HCT116 (cell line): Measurements from ENCODE around the gene KRT74. TPM values are rescaled to one million over a fixed set of nuclear protein-coding genes. Genes with fewer than 3 reads are reported as not detected.

Source experiments
- ATAC-seq: fragments of 200-7000 bp; cut with Tn5 transposase; 2 replicates; pipeline ENCODE4 v1.9.1; 2020; ENCODE audit warnings: mild to moderate bottlenecking, moderate library complexity
- BruUV-seq: library from RNA; stranded (reverse); fragments of 400-500 nt; replicated peaks from 2 replicates; lab custom pipeline; 2021; lab: Mats Ljungman, UMichigan
- CTCF ChIA-PET: fragments of 300-600 bp; sonication (Branson Sonifier 250); formaldehyde crosslinking; loops from one replicate; lab custom pipeline; 2021; ENCODE audit warnings: antibody characterized with exemption; lab: Charles Lee
- POLR2A ChIA-PET: fragments of 300-600, 350-600 bp; sonication (Branson Sonifier 250); formaldehyde crosslinking; loops from one replicate; lab custom pipeline; 2021; ENCODE audit warnings: antibody characterized with exemption; lab: Charles Lee
- RAD21 ChIA-PET, 2 experiments: fragments of 300-600 bp; sonication (Branson Sonifier 250); formaldehyde crosslinking; loops; one replicate each; lab custom pipeline; 2023; ENCODE audit warnings: low total read pairs in 2 of 2; ENCODE audit not compliant: uncharacterized antibody in 2 of 2, unreplicated experiment in 2 of 2, low non-redundant PET in 1 of 2; lab: Charles Lee
- DNase-seq: peaks from one replicate; pipeline ENCODE4 v3.0.0-alpha.2; 2010; ENCODE audit warnings: low read depth, low spot score
- H2AFZ ChIP-seq: fragments of 200-600 bp; shearing (Covaris generic), sonication (generic); 2 replicates; pipeline ENCODE4 v1.6.1; 2017; ENCODE audit warnings: low read depth, mixed run types, mixed read lengths, antibody characterized with exemption, low read length; ENCODE audit not compliant: poor library complexity, severe bottlenecking
- H3K27ac ChIP-seq: 2 replicates; pipeline ENCODE4 v1.5.1; 2012; ENCODE audit warnings: low read depth, low read length
- H3K27me3 ChIP-seq: fragments of 200-600 bp; sonication (generic); 2 replicates; pipeline ENCODE4 v1.6.1; 2016; ENCODE audit warnings: mixed run types, low read length, mixed read lengths; ENCODE audit not compliant: insufficient read depth
- H3K36me3 ChIP-seq, 2 experiments: fragments of 200-500 bp in 1 of 2; fragments of 200-600 bp in 1 of 2; sonication (Bioruptor generic) in 1 of 2; sonication (generic) in 1 of 2; 2 replicates each; pipeline versions ENCODE4 v1.5.1 to v1.6.1; 2014 to 2016; ENCODE audit warnings: low read length in 2 of 2, inconsistent platforms in 1 of 2, mixed read lengths in 1 of 2, mixed run types in 1 of 2; ENCODE audit not compliant: insufficient read depth in 2 of 2, control insufficient read depth in 1 of 2
- H3K4me1 ChIP-seq, 2 experiments: fragments of 200-600 bp in 1 of 2; sonication (generic) in 1 of 2; 2 replicates each; pipeline versions ENCODE4 v1.5.1 to v1.6.1; 2012 to 2017; ENCODE audit warnings: low read length in 2 of 2, inconsistent platforms in 1 of 2, mild to moderate bottlenecking in 1 of 2, mixed read lengths in 1 of 2, mixed run types in 1 of 2, moderate library complexity in 1 of 2; ENCODE audit not compliant: insufficient read depth in 2 of 2, control insufficient read depth in 1 of 2
- H3K4me2 ChIP-seq: fragments of 200-600 bp; sonication (generic); 2 replicates; pipeline ENCODE4 v1.6.1; 2017; ENCODE audit warnings: mixed run types, low read length, mixed read lengths
- H3K4me3 ChIP-seq, 2 experiments: fragments of 200-600 bp in 1 of 2; sonication (generic) in 1 of 2; replicated peaks in 1 of 2; 2 replicates each; pipeline ENCODE4 v1.5.1; 2011 to 2016; ENCODE audit warnings: low read length in 2 of 2, control low read depth in 1 of 2, low read depth in 1 of 2, mild to moderate bottlenecking in 1 of 2, mixed read lengths in 1 of 2, mixed run types in 1 of 2
- H3K79me2 ChIP-seq: fragments of 200-600 bp; sonication (generic); 2 replicates; pipeline ENCODE4 v1.6.1; 2017; ENCODE audit warnings: mild to moderate bottlenecking, mixed run types, low read length, moderate library complexity, mixed read lengths; ENCODE audit not compliant: insufficient read depth
- H3K9ac ChIP-seq: fragments of 200-600 bp; sonication (generic); 2 replicates; pipeline ENCODE4 v1.6.1; 2016; ENCODE audit warnings: low read length, mixed read lengths
- H3K9me2 ChIP-seq: fragments of 200-600 bp; sonication (generic), shearing (Covaris generic); 2 replicates; pipeline ENCODE4 v1.6.1; 2017; ENCODE audit warnings: mixed run types, mild to moderate bottlenecking, moderate library complexity; ENCODE audit not compliant: insufficient read depth
- H3K9me3 ChIP-seq, 2 experiments: fragments of 200-500 bp in 1 of 2; fragments of 200-600 bp in 1 of 2; sonication (Bioruptor generic) in 1 of 2; sonication (generic) in 1 of 2; 2 replicates each; pipeline ENCODE4 v1.6.1; 2014 to 2017; ENCODE audit warnings: low read length in 2 of 2, mixed read lengths in 2 of 2, inconsistent platforms in 1 of 2, low read depth in 1 of 2, mild to moderate bottlenecking in 1 of 2, mixed run types in 1 of 2, moderate library complexity in 1 of 2; ENCODE audit not compliant: control insufficient read depth in 1 of 2, insufficient read depth in 1 of 2
- H4K20me1 ChIP-seq: fragments of 200-600 bp; sonication (generic), shearing (Covaris generic); 2 replicates; pipeline ENCODE4 v1.6.1; 2017; ENCODE audit warnings: mixed run types, mild to moderate bottlenecking, moderate library complexity; ENCODE audit not compliant: insufficient read depth
- ATF3 ChIP-seq: IDR thresholded peaks from 2 replicates; pipeline ENCODE4 v1.6.1; 2012
- CBX3 ChIP-seq: IDR thresholded peaks from 2 replicates; pipeline ENCODE4 v1.6.1; 2012; ENCODE audit warnings: low read depth
- CEBPB ChIP-seq: IDR thresholded peaks from 2 replicates; pipeline ENCODE4 v1.6.1; 2012; ENCODE audit warnings: low read depth
- EZH2 ChIP-seq: fragments of 200-600 bp; sonication (generic); IDR thresholded peaks from 2 replicates; pipeline ENCODE4 v1.6.1; 2017; ENCODE audit warnings: antibody characterized with exemption, mixed run types
- FOSL1 ChIP-seq: IDR thresholded peaks from 2 replicates; pipeline ENCODE4 v1.6.1; 2012; ENCODE audit warnings: low read depth
- JUND ChIP-seq: IDR thresholded peaks from 2 replicates; pipeline ENCODE4 v1.6.1; 2012
- MAX ChIP-seq: IDR thresholded peaks from 2 replicates; pipeline ENCODE4 v1.6.1; 2012
- RAD21 ChIP-seq: IDR thresholded peaks from 2 replicates; pipeline ENCODE4 v1.6.1; 2012; ENCODE audit warnings: low read depth, mild to moderate bottlenecking
- TCF7L2 ChIP-seq: IDR thresholded peaks from 2 replicates; pipeline ENCODE4 v1.7.0; 2011; ENCODE audit warnings: borderline replicate concordance, inconsistent platforms; ENCODE audit not compliant: insufficient read depth, insufficient read length; ENCODE audit errors: extremely low read depth
- intact Hi-C: fragments of 100-400 bp; cut with micrococcal nuclease; formaldehyde crosslinking; loops from 2 replicates; pipeline ENCODE4 v1.10.0; 2022
- total RNA-seq: library from RNA; stranded (reverse); gene quantifications from one replicate; pipeline ENCODE4 v1.2.1, GENCODE V29; 2021; ENCODE audit not compliant: unreplicated experiment

The KRT74 gene
- total RNA-seq, 1 experiment from 2014 or later = not detected

GRCh38 chr12:52603314-52603713, 29.7 kb upstream of the KRT74 start:
- no peak overlapping the region for H3K9ac ChIP-seq
- peak; percentile 19 for DNase-seq
- no peaks in the 10 kb centered on the region for H3K9me2 ChIP-seq
- BruUV-seq = no TSS peak
- POLR2A ChIA-PET = no interaction called here
- CTCF ChIA-PET = no interaction called here
- peak overlapping the region; percentile 29 for H3K4me2 ChIP-seq
- no peak overlapping the region for H3K4me3 ChIP-seq
- H3K36me3 ChIP-seq = no peaks in the 10 kb centered on the region
- no peaks in the 10 kb centered on the region for H4K20me1 ChIP-seq
- no peak overlapping the region for H3K27ac ChIP-seq
- TF ChIP-seq JUND (peak; percentile 24), FOSL1 (0 out of 2 replicates have a peak, but pooled peaks have one; percentile 29), MAX (no peak), TCF7L2 (peak; percentile 19)
- H3K9me3 ChIP-seq = no peaks in the 10 kb centered on the region
- ATAC-seq = peak; percentile 73
- RAD21 ChIA-PET = no interaction called here
- no peaks in the 10 kb centered on the region for H3K79me2 ChIP-seq
- peaks cover 0 to 21% of the 10 kb centered on the region in 2 experiments; a peak in 3 of 4 replicates for H3K4me1 ChIP-seq
- no peaks in the 10 kb centered on the region; the same call in 1 of the 2 replicates for H3K27me3 ChIP-seq
- no peak overlapping the region for H2AFZ ChIP-seq
- intact Hi-C loops = no loop called here

GRCh38 chr12:52602552-52602951, 28.9 kb upstream of the KRT74 start:
- H3K9me2 ChIP-seq = no peaks in the 10 kb centered on the region
- H3K4me2 ChIP-seq = 0 out of 2 replicates have a peak overlapping the region, but pooled peaks have one; percentile 29
- intact Hi-C loops = no loop called here
- H3K79me2 ChIP-seq = no peaks in the 10 kb centered on the region
- TF ChIP-seq MAX (no peak), EZH2 (no peak), ATF3 (no peak), CBX3 (no peak), CEBPB (no peak), RAD21 (no peak)
- BruUV-seq = no TSS peak
- CTCF ChIA-PET = no interaction called here
- DNase-seq = no peak
- peaks cover 0 to 21% of the 10 kb centered on the region in 2 experiments; a peak in 3 of 4 replicates for H3K4me1 ChIP-seq
- no peaks in the 10 kb centered on the region for H4K20me1 ChIP-seq
- no peaks in the 10 kb centered on the region; the same call in 1 of the 2 replicates for H3K27me3 ChIP-seq
- no peaks in the 10 kb centered on the region for H3K36me3 ChIP-seq
- H3K9me3 ChIP-seq = no peaks in the 10 kb centered on the region
- no peak for ATAC-seq
- RAD21 ChIA-PET = no interaction called here
- H2AFZ ChIP-seq = no peak overlapping the region
- no peak overlapping the region for H3K9ac ChIP-seq
- POLR2A ChIA-PET = no interaction called here
- H3K4me3 ChIP-seq = no peak overlapping the region
- no peak overlapping the region for H3K27ac ChIP-seq
